HepG2 (cell line): ENCODE results near the gene AS3MT.

Experiments used
- BRCA1 ChIP-seq: sonication (generic); formaldehyde crosslinking; IDR thresholded peaks from 2 replicates; pipeline ENCODE4 v1.4.0; 2020; ENCODE audit warnings: missing genetic modification reagents
- DNMT1 ChIP-seq: sonication (generic); formaldehyde crosslinking; IDR thresholded peaks from 2 replicates; pipeline ENCODE4 v1.5.1; 2020; ENCODE audit warnings: mild to moderate bottlenecking, missing genetic modification reagents
- FOXM1 ChIP-seq: sonication (generic); formaldehyde crosslinking; IDR thresholded peaks from 2 replicates; pipeline ENCODE4 v1.5.0; 2020; ENCODE audit warnings: missing genetic modification reagents
- GABPB1 ChIP-seq: IDR thresholded peaks from 2 replicates; pipeline ENCODE4 v1.6.1; 2016; ENCODE audit warnings: mild to moderate bottlenecking, missing genetic modification reagents, moderate library complexity, missing compliant biosample characterization
- HOXA7 ChIP-seq: sonication (generic); formaldehyde crosslinking; IDR thresholded peaks from 2 replicates; pipeline ENCODE4 v1.8.1; 2022; ENCODE audit warnings: mild to moderate bottlenecking, missing genetic modification reagents, moderate library complexity
- POLR2AphosphoS5 ChIP-seq: IDR thresholded peaks from 2 replicates; pipeline ENCODE4 v1.6.1; 2012; ENCODE audit warnings: low read depth, low read length
- RAD51 ChIP-seq: fragments of 450-650 bp; IDR thresholded peaks from 2 replicates; pipeline ENCODE4 v1.6.1; 2016; ENCODE audit warnings: borderline replicate concordance
- SETDB1 ChIP-seq: sonication (generic); formaldehyde crosslinking; IDR thresholded peaks from 2 replicates; pipeline ENCODE4 v1.5.1; 2020; ENCODE audit warnings: missing genetic modification reagents, mild to moderate bottlenecking, borderline replicate concordance
- SNRNP70 ChIP-seq: fragments of 200-400 bp; formaldehyde crosslinking; IDR thresholded peaks from 2 replicates; pipeline ENCODE4 v1.6.1; 2017; ENCODE audit warnings: mild to moderate bottlenecking, low read depth, low read length, moderate library complexity
- TEAD2 ChIP-seq: sonication (generic); formaldehyde crosslinking; IDR thresholded peaks from 2 replicates; pipeline ENCODE4 v1.9.0; 2021; ENCODE audit warnings: missing genetic modification reagents
- YEATS4 ChIP-seq: sonication (generic); formaldehyde crosslinking; IDR thresholded peaks from 2 replicates; pipeline ENCODE4 v1.4.0; 2020; ENCODE audit warnings: missing genetic modification reagents, borderline replicate concordance
- TF ChIP-seq, protein P1 (sequence below): sonication (generic); formaldehyde crosslinking; IDR thresholded peaks from 2 replicates; pipeline ENCODE4 v1.4.0; 2020; ENCODE audit warnings: missing genetic modification reagents

DNA sequence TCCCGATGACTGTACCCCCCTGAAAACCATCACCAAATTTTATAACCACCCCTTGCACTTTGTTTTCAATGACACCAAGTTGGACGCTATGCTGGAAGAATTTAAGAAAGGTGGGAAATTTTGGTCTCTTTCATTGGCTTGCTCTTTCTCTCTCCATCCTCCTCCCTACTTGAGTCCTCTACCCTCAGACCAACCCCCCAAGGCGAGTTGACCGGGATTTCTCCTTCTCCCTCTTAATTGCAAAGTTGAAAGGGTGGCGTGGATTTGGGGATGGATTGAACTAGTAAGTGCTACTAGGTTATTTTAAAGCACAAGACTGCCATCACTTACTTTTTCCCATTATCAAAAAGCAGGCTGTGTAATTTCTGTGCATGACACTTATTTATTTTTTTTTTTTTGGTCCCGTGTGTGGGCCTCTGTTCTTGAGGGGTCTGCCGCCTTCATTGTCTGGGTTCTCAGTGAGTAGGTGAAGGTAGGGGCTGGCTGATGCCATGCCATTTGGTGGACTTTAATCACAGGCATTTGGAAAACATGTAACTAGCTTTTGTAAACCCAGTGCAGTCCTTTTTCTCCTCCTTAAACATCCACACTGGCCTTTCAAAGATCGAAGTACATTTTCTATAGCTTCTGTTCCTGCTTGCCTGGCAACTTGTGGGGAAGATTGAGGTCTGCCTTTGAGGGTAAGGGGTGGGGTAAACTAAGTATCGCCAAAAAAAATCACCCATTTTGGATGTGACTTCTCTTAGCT is 50.9 kb downstream of the AS3MT start:
- no peak for TF ChIP-seq POLR2AphosphoS5
- no peak for TF ChIP-seq HOXA7 (CRISPR knock-in tag)
- no peak for TF ChIP-seq SETDB1 (CRISPR knock-in tag)
- TF ChIP-seq BRCA1 (CRISPR knock-in tag), result no peak
- no peak for TF ChIP-seq DNMT1 (CRISPR knock-in tag)
- no peak for TF ChIP-seq GABPB1 (CRISPR knock-in tag)
- no peak for TF ChIP-seq YEATS4 (CRISPR knock-in tag)
- no peak for TF ChIP-seq SNRNP70
- no peak for TF ChIP-seq FOXM1 (CRISPR knock-in tag)
- TF ChIP-seq TEAD2 (CRISPR knock-in tag), result no peak
- TF ChIP-seq RAD51, result no peak
- TF ChIP-seq, protein P1, sequence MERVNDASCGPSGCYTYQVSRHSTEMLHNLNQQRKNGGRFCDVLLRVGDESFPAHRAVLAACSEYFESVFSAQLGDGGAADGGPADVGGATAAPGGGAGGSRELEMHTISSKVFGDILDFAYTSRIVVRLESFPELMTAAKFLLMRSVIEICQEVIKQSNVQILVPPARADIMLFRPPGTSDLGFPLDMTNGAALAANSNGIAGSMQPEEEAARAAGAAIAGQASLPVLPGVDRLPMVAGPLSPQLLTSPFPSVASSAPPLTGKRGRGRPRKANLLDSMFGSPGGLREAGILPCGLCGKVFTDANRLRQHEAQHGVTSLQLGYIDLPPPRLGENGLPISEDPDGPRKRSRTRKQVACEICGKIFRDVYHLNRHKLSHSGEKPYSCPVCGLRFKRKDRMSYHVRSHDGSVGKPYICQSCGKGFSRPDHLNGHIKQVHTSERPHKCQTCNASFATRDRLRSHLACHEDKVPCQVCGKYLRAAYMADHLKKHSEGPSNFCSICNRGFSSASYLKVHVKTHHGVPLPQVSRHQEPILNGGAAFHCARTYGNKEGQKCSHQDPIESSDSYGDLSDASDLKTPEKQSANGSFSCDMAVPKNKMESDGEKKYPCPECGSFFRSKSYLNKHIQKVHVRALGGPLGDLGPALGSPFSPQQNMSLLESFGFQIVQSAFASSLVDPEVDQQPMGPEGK, result no peak
